GM18508 (cell line): ENCODE measurements around the gene GALNT9.

Experiments
- ATAC-seq: cut with Tn5 transposase; IDR thresholded peaks from one replicate; pipeline ENCODE4 v1.9.1; 2021; ENCODE audit warnings: moderate number of reproducible peaks; ENCODE audit not compliant: insufficient read depth, unreplicated experiment

Gene GALNT9

DNA sequence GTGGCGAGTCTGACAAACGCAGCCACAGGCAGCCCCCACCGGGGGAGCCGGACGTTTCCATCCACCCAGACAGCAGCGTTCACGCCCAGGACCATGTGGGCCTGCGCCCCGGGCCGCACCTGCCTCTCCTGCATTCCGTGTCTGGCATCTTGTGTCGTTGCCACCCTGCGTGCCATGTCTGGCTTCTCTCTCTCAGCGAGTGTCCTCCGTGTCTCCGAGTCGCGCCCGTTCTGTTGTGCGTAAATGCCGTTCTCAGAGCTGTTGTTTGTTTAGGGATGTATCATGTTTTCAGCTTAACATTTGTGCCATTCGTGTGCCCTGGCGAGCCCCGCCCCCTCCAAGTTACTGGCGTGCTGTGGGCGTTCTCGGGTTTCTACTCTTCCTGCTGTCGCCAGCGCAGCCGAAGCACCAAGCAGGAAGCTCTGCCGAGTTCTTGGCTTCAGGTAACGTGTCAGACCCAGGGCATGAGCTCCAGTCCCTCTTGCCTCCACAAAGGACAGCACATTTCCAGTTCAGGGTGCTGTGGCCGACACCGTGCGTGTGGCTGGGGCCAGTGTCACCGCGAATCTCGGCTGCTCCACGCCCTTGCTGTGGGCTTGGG lies 150.5 kb downstream of the GALNT9 start:
- no peak for ATAC-seq

DNA sequence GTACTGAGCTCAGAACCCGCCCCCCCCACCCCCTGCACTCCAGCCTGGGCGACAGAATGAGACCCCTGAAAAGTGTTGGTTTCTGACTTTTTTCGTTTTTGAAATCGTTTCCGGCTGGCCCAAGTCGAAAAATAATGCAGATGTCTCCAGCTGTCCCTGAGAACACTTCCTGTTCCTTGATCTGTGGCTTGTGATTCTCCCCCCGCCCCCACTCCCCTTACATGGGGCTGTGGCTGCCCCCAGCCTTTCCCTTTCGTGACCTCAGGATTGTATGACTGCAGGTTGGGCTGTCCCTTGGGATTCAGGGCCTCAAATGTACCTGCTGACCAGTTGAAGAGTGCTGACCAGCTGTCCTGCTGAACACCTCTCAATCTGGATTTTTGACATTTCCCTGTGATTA lies 151.1 kb downstream of the GALNT9 start:
- no peak for ATAC-seq

DNA sequence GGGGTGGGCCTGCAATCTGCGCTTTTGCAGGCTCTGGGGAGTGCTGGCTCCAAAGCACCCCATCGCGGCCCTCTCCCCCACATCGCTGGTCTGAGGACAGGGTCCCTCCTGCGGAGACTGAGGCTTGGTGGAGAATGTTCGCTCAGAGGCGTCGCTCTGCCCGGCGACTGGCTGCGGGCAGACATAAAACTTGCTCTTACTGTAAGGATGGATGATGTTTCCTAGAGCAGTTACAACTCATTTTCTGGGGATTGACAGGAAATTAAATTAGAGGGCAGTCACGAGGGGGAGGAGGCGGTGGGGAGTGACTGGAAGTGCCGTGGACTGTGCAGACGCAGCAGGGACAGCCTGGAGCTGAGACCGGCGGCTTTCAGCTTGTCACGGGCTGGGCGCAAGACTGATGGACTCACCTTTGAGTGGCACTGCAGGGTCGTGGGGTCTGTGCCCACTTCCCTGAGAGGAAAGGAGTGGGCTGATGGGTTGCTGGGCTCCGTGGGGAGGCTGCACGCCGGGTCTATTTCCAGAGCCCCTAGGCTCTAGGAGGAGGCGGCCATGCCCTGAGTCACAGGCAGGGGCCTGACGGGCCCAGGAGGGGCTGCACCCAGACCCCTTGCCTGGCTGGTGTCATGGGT lies 152.4 kb downstream of the GALNT9 start:
- ATAC-seq = no peak

DNA sequence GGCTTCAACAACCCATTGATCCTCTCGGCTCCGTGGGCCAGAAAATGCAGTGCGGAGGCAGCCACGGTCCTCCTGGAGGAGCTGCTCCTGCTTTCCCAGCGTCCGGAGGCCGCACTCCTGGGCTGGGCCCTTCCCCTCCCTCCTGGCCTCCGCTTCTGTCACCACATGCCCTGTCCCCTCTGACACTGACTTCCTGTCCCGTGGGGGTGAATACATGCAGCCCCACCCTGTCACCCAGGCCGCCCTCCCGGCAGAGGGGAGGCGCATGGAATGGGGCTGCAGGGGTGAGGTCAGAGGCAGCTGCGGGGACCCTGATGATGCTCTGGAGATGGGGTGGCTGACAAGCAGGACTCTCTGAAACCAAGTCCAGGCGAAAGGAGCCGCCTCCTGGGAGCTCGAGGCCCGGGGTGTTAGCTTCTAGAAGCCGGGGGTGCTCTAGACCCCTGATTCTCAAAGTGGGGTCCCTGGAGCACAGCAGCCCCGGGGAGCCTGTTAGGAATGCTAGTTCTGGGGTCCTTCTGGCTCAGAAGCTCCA lies 152.9 kb downstream of the GALNT9 start:
- no peak for ATAC-seq

DNA sequence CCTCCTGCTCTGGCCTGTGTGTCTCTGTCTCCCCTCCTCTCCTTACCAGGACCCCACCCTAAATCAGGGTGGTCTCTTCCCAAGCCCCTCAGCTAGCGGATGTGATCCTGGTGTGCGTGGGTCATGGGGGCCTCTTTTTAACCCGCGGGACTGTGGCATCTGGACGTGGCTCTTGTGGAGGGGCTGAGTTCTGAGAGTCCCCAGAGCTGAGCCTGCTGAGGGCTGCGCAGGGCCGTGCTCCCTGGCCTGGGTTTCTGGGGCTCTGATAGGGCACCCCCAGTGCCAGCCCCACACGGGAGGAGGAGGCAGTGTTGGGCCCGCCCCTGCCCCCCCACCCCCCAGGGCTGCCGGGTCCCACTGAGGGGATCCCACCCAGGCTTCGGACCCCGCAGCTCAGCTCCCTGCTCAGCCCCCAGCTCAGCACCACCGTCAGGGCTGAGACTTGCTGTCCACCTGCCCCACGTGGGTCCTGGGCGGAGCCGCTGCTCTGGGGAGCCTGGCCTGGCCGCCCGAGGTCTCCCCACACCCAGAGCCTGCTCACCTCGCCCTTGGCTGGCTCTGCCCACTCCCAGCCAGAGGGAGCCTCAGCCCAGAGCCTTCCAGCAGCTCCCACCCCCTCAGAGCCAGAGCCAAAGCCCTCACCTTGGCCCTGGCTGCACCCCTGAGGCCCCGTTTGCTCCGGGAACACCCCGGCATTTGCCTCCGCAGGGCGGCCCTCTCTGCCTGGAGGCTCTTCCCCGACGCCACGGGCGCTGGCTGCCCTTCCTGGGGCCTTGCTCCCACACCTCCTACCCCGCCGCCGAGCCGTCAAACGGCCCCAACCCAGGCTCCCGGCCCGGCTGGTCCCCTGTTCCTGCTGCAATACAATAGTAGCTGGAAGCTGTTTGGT lies 153.6 kb downstream of the GALNT9 start:
- no peak for ATAC-seq

DNA sequence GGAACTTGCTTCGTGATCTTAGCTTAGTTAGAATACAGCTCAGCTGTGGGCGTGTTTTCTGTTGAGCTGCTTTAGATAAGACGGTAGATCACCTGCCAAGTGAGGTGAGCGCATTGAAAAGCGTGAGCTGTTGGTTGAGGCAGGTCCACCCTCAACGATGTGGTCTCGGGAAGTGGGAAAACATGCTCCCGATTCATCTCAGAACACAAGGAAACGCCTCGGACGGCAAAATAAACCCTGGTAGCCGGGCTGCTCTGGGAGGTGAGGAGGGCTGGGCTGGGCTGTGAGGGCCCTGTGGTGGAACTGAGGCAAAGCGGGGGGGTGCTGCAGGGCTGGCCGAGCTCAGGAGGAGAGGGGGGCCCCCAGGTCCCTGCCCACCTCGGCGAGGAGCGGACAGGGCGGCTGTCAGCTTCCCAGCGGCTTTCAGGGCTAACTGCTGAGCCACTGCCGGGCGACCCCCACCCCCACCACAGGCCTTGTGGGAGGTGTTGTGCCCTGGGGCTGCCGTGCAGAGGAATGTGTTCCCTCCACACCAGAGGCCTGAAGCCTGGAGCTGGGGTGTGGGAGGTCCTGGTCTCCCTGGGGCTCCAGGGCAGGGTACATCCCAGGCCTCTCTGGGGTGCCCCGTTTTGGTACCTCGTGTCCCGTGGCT lies 154.4 kb downstream of the GALNT9 start:
- no peak for ATAC-seq

DNA sequence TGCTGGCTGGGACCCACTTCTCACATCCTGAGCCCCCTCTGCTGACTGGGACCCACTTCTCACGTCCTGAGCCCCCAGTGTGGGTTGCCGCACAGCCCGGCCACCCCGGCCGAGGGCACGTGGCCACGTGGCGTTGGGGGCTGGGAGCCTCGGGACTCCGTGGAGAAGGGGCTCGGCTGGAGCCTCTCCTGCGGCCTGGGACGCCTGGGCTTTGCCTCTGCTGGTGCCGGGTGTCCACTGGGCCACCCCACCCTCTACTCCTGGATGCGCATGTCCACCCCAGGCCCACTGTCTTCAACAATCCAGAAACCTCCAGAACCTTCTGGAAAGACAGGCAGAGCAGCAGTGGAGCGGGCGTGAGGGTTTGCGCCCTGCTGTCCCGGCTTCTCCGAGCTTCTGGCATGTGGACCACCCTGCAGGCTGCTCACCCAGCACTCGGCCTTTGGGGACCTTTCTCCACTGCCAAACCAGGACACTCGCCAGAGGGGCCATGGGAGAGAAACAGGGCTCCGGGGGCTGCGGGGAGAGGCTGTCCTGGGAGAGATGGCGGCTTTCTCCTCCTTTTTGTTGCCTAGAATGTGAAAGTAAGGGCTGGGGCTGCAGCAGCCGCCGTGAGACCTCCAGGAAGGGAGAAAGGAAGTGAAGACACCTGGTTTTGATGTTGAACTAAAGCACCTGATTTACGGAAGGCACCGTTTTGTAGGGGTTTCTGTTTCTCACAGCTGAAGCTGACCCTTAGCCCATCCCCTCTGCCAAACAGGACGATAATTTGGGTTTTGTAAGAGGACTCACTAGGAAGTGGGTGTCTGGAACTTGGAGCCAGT lies 155.2 kb downstream of the GALNT9 start:
- no peak for ATAC-seq

DNA sequence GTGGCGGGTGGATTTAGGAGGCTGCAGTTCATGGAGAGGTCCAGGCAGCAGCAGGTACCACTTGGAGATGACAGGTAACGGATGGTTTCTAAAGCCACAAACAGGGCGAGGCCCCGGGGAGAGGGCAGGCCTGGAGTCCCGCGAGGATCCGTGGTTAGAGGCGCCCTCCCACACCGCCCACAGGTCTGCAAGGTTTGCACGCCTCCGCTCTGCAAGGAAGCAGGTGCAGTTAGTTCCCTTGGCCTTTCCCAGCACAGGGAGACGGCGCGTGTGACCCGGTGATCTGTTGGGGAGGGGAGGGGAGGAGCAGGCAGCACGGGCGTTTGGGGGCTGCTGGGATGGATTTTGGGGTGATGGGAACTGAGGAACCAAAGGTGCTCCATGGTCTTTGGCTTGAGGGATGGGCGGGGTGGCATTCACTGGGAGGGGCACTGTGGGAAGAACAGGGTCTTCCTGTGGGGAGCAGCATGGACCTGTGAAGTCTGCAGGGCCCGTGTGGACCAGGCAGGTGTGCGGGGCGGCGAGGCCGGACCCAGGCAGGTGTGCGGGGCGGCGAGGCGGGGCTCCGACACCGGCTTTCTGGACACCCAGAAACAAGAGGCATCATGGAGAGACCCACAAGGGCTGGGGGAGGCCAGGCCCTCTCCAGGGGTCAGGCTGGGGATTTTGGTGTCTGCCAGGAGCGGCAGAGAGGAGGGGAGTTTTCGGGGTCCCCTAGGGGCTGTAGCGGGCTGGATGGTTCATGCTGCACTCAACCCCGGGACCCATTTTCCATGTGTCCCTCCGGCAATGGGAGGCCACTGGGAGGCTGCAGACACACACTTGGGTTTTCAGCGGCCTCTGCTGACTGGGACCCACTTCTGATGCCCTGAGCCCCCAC lies 156.0 kb downstream of the GALNT9 start:
- ATAC-seq = no peak

DNA sequence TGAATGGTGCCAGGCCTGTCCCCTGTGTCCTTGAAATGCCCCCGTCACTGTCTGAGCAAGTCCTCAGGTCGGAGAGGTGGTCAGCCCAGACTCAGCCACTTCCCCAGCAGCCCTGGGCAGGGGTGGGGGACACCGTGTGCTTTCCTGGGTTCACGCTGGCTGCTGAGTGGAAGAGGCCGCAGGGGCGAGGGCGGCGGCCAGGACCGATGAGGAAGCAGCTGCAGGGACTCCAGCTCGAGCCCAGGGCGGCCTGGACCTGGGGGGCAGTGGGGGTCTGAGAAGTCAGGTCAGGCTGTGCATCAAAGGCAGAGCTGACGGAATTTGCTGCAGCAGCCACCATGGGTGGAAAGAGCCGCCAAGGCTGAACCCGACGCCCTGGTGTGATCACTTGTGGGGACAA lies 156.8 kb downstream of the GALNT9 start:
- no peak for ATAC-seq

DNA sequence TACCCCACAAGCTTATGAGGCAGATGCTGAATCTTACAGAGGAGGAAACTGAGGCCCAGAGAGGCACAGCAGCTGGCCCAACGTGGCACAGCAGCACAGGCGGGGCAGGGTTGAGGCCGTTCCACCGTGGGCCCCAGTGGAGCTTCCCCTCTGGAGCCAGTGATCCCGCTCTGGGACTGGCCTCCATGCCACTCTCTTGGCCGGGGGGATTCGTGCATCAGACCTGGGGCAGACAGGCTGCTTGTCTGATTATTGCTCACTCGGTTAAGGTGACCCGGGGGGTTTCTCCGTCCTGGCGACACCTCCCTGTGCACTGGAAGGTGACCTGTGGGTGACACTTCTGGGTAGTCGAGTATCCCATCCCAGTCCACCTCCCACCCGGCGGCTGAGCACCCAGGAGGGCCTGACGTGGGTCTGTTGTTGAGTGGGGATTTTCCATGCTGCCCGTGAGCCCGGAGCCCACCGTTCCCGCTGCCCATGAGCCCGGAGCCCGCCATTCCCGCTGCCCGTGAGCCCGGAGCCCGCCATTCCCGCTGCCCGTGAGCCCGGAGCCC lies 157.3 kb downstream of the GALNT9 start:
- ATAC-seq = no peak

DNA sequence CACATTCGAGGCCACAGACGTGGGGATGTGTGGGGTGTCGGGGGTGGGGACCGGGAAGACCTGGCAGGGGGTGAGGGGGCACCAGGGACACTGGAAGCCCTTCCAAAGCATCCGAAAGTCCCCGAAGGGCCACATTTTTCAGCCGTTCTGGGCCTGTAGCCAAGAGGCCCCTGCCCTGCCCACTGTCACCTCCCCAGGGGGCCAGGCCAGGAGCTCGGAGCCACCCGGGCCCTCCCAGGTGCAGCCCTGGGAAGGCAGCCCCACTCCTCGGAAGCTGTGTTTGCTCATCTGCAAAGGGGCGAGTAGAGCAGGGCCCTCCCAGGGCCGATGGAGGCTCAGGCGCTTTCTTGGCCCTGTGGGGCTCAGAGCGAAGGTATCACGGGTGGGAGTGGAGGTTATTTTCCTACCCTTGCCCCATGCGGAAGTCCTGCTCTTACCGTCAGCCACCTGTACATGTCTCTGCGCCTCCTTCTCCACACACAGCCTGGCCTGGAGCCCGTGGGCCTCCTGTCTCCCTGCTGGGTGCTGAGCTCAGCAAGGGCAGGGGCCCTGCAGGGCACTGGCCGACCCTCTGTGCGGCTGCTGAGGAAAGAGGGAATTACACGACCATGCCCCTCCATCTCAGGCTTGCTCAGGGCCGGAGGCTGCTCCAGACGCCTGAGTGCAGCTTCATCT lies 158.0 kb downstream of the GALNT9 start:
- ATAC-seq = no peak

DNA sequence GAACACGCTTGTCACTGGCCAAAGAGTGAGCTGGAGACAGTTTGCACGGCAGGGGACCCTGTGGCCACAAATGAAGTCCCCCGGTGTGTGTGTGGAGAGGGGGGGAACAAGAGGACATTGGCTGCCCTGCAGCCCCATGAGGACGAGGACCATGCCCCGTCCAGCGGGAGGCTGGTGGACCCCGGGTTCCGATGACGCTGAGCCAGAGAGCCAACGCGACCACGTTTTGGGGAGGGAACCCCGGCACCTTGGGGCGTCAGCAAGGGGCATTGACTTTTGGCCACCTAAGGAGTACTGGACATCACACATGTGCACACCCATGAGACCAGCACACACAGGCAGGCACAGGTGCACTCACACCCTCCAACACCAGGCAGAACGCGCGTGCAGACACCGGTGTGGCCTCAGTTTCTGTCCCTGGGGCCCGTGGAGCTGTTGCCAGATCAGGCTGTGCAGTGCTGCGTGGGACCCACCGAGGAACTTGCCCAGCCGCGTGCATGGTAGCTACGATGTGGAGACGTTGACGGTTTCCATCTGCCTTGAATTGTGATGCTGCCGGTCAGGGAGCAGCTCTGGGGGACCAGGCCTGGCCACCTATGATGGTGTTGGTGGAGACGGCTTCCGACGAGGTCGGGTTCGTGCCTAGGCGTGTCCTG lies 158.6 kb downstream of the GALNT9 start:
- ATAC-seq = no peak

DNA sequence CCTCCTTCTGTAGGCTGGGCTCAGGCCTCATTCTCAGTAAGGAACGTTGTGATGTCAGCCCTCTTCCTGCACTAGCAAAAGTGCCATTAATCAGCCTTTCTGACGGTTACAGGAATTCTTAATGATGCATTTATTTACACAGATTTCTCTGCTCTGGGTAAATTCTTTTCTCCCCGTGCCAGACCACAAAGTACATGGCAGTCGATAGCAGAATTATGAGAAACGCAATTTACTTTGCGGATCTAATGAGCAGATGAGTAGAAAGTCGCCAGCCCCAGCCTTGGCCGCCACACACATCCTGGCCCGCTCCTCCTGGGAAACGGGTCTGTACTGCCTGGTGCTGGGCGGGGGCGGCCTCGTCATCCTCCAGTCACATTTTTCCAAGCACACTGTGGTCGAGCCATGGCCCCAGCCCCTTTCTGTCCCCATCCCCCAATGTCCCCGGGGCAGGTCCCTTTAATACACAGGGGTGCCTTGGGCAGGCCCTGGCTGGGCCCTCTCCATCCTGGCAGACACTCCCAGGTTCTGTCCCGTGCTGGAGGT lies 159.2 kb downstream of the GALNT9 start:
- no peak for ATAC-seq

DNA sequence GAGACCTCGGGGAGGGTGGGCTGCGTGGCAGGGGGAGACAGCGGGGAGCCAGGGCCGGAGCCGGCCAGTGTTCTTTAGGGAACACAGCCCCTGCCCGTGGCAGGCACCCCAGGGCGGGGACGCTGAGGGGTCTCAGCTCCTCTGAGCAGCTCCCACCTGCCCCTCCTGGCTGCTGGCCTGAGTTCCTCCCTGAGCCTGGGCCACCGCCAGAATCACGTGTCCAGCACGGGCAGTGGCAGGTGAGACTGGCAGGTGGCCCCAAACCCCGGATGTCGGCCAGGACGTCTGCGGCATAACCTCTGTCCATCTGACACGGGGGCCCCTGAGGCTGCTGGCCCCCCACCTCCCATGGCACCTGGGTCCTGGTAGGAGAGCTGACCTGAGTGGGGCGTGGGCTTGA lies 160.0 kb downstream of the GALNT9 start:
- ATAC-seq = no peak

DNA sequence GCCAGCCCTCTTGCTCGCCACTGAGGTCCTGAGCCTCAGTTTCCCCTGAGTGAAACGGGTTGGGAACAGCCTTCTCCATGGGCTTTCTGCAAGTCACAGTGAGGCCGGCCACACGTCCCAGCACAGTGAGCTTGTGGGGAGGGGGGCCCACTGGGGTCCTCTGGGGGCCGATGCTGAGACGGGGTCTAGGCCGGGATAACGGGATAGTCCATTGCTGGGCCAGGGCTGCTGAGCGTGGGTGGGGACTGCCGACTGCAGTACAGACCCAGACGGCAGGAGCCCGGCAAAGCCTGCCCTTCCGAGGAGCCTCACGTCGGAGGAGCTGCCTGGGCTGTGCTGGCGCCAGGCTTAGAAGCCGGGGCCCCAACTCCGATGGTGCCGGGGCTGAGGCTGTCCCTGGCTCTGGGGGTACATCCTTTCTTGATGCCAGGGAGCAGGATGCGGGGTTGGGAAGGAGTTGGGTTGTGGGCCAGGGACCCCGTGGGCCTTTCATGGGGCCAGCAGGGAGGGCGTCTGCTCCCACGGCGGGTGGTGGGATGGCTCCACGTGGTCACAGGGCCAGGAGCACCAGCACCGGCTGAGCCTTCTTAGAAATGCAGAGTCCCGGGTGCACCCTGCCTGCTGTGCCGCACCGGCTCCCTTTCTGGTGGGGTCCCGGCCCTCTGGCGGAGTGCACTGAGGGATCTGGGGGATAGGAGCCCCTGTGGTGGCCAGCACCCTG lies 160.9 kb downstream of the GALNT9 start:
- ATAC-seq = no peak

DNA sequence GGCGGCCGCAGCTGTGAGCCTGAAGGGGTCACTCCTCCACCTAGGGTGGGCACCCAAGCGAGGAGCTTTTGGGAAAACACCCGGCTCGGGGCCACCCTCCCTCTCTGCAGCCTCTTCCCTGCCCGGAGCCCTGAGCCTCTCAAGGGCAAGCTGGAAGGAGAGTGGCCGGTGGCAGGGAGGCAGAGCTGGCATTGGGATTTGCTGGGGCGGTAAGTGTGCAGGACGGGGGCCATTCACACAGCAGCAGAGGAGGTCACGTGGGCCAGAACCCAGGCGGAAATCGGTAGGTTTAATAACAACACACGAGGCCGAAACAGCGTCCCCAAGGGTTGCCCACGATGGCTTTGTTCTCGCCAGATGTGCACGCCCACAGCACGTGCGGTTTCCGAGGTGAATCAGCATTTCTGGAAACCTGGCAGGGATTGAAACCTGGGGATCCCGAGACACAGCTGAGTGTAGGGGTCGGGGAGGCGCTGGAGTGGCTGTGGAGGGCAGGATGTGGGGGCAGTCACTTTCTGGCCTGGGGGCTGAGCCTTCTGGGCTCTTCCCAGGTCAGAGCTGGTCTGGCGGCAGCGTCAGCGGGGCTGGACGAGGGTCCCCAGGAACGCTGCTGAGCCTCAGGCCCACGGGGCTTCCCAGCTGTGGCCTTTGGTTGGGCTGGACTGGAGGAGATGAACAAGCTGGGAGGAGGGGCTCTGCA lies 161.6 kb downstream of the GALNT9 start:
- ATAC-seq = no peak
